ENCODE results near the gene ASB11.

GRCh38 chrX:15244421-15244820, 71.0 kb downstream of the ASB11 start:
- TF ChIP-seq POLR2A (IDR thresholded peaks at IDR 0.05; ENCODE audit: low read depth, low read length) = no peak
- no peak for TF ChIP-seq POLR2AphosphoS5 (IDR thresholded peaks at IDR 0.05; ENCODE audit: low read depth, low read length)
